ENCODE measurements around the gene FOXC1.

DNA sequence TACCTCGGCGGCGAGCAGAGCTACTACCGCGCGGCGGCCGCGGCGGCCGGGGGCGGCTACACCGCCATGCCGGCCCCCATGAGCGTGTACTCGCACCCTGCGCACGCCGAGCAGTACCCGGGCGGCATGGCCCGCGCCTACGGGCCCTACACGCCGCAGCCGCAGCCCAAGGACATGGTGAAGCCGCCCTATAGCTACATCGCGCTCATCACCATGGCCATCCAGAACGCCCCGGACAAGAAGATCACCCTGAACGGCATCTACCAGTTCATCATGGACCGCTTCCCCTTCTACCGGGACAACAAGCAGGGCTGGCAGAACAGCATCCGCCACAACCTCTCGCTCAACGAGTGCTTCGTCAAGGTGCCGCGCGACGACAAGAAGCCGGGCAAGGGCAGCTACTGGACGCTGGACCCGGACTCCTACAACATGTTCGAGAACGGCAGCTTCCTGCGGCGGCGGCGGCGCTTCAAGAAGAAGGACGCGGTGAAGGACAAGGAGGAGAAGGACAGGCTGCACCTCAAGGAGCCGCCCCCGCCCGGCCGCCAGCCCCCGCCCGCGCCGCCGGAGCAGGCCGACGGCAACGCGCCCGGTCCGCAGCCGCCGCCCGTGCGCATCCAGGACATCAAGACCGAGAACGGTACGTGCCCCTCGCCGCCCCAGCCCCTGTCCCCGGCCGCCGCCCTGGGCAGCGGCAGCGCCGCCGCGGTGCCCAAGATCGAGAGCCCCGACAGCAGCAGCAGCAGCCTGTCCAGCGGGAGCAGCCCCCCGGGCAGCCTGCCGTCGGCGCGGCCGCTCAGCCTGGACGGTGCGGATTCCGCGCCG lies 994 bp downstream of the FOXC1 start:
- TF ChIP-seq, protein P1, sequence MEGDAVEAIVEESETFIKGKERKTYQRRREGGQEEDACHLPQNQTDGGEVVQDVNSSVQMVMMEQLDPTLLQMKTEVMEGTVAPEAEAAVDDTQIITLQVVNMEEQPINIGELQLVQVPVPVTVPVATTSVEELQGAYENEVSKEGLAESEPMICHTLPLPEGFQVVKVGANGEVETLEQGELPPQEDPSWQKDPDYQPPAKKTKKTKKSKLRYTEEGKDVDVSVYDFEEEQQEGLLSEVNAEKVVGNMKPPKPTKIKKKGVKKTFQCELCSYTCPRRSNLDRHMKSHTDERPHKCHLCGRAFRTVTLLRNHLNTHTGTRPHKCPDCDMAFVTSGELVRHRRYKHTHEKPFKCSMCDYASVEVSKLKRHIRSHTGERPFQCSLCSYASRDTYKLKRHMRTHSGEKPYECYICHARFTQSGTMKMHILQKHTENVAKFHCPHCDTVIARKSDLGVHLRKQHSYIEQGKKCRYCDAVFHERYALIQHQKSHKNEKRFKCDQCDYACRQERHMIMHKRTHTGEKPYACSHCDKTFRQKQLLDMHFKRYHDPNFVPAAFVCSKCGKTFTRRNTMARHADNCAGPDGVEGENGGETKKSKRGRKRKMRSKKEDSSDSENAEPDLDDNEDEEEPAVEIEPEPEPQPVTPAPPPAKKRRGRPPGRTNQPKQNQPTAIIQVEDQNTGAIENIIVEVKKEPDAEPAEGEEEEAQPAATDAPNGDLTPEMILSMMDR (IDR thresholded peaks at IDR 0.05): no peak
- TF ChIP-seq POLR2A (IDR thresholded peaks at IDR 0.05; ENCODE audit: low read depth): no peak
- TF ChIP-seq EP300 (IDR thresholded peaks at IDR 0.05): no peak
- TF ChIP-seq POLR2AphosphoS5 (IDR thresholded peaks at IDR 0.05): no peak
